K562 (cell line): Measurements from ENCODE around the gene ITPRID2. TPM values are rescaled to one million over a fixed set of nuclear protein-coding genes. Genes with fewer than 3 reads are reported as not detected.

Experiments
- KAT2B ChIP-seq: IDR thresholded peaks from one replicate; pipeline ENCODE4 v1.6.1; 2012; ENCODE audit warnings: low read depth, mild to moderate bottlenecking, control low read depth, inconsistent platforms, low read length, moderate library complexity
- SOX6 ChIP-seq: fragments of 450-650 bp; IDR thresholded peaks from 2 replicates; pipeline ENCODE4 v1.6.1; 2014; ENCODE audit warnings: mild to moderate bottlenecking
- TBL1XR1 ChIP-seq, 2 experiments: IDR thresholded peaks; 2 replicates each; pipeline ENCODE4 v1.6.1; 2012; ENCODE audit warnings: improper control_type of control experiment in 2 of 2, low read length in 2 of 2, mild to moderate bottlenecking in 1 of 2
- TSC22D4 ChIP-seq: fragments of 450-650 bp; IDR thresholded peaks from 2 replicates; pipeline ENCODE4 v1.6.1; 2016; ENCODE audit warnings: missing genetic modification characterization, missing biosample characterization, control low read depth
- ZBTB1 ChIP-seq: sonication (generic); formaldehyde crosslinking; IDR thresholded peaks from 2 replicates; pipeline ENCODE4 v1.8.1; 2023; ENCODE audit warnings: missing genetic modification reagents, low read depth, mild to moderate bottlenecking, borderline replicate concordance
- ZNF143 ChIP-seq: sonication (generic); formaldehyde crosslinking; IDR thresholded peaks from 2 replicates; pipeline ENCODE4 v1.9.0; 2022; ENCODE audit warnings: mild to moderate bottlenecking, missing genetic modification reagents
- ZNF445 ChIP-seq: fragments of 250-450 bp; sonication (Bioruptor Pico); IDR thresholded peaks from 2 replicates; pipeline ENCODE4 v1.4.0; 2020; ENCODE audit warnings: low read depth, mild to moderate bottlenecking, moderate library complexity
- polyA plus RNA-seq, 8 experiments: library from polyadenylated mRNA; depleted of rRNA in 4 of 8; stranded (reverse) in 5 of 8; unstranded in 3 of 8; fragments of >200 nt; fragmentation: Nextera tagmentation in 2 of 8; fragmentation: Illumina TruSeq in 1 of 8; extraction: Ambion mirVana in 2 of 8; extraction: Trizol in 1 of 8; gene quantifications; 2 replicates each; pipeline versions ENCODE4 v1.2.1 to v1.2.3, GENCODE V29; 2011 to 2014; ENCODE audit warnings: inconsistent platforms in 1 of 8, missing spikeins in 1 of 8
- total RNA-seq, 7 experiments: library from RNA; depleted of rRNA in 6 of 7; stranded (reverse); fragments of >200 nt in 6 of 7; fragmentation: Illumina TruSeq in 2 of 7; extraction: Trizol in 2 of 7; gene quantifications; 2 replicates each; pipeline versions ENCODE4 v1.2.1 to v1.2.3, GENCODE V29; 2011 to 2021; ENCODE audit warnings: low replicate concordance in 1 of 7
- TF ChIP-seq, protein P1 (sequence below): sonication (generic); formaldehyde crosslinking; IDR thresholded peaks from 2 replicates; pipeline ENCODE4 v1.8.0; 2022; ENCODE audit warnings: mild to moderate bottlenecking, low read depth, missing genetic modification reagents
- TF ChIP-seq, protein P2 (sequence below): fragments of 250-450 bp; sonication (Bioruptor Pico); IDR thresholded peaks from 2 replicates; pipeline ENCODE4 v1.4.0; 2020; ENCODE audit warnings: mild to moderate bottlenecking, moderate library complexity
- TF ChIP-seq, protein P3 (sequence below): fragments of 200-600 bp; sonication (generic); IDR thresholded peaks from one replicate; pipeline ENCODE4 v1.6.1; 2012; ENCODE audit warnings: mild to moderate bottlenecking, low read depth, low read length, inconsistent platforms
- TF ChIP-seq, protein P4 (sequence below): fragments of 450-650 bp; IDR thresholded peaks from 2 replicates; pipeline ENCODE4 v1.6.1; 2016; ENCODE audit warnings: missing biosample characterization, missing genetic modification characterization

The ITPRID2 gene
- total and polyA plus RNA-seq, 9 of the 15 experiments (the other 6 are each of a cell fraction or from before 2014, with no cell fraction given): 18.5 to 77.8 (median 52.0) TPM

DNA sequence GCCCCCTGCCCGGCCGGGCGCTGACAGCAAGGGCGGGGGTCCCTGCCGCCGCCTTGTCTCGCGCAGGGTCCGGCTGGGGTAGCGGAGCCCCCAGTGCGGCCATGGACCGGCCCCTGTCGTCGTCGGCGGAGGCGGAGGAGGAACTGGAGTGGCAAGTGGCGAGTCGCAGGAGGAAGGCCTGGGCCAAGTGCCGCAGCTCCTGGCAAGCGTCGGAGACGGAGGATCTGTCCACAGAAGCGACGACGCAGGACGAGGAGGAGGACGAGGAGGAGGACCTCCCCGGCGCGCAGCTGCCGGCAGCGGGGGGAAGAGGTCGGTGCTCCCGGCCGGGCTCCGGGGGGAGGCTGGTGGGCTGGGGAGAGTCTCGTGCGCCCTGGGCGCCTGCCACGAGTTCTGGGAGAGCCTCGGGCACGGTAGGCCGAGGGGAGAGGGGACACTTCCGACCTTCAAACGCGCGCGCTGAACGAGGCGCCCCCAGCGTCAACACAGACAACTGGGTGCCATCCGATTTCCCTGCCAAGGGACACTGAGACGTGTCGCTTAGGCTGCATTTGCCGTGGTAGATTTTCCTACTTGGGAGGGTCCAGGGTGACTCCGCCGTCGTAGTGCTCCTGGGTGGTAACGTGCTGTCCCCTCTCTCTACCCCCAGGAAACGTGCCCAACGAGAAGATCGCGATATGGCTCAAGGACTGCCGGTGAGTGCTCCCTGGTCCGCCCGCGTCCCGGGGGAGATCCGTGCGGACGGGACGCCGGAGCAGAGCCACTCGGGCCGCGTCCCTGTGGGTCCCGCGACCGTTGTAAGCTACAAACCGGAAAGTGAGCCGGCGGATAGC lies 652 bp downstream of the ITPRID2 start (continued):
- TF ChIP-seq, protein P1, sequence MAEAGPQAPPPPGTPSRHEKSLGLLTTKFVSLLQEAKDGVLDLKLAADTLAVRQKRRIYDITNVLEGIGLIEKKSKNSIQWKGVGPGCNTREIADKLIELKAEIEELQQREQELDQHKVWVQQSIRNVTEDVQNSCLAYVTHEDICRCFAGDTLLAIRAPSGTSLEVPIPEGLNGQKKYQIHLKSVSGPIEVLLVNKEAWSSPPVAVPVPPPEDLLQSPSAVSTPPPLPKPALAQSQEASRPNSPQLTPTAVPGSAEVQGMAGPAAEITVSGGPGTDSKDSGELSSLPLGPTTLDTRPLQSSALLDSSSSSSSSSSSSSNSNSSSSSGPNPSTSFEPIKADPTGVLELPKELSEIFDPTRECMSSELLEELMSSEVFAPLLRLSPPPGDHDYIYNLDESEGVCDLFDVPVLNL (CRISPR knock-in tag): peak; percentile 58; the same call in 1 of the 2 replicates
- TF ChIP-seq SOX6: no peak
- TF ChIP-seq ZNF143 (CRISPR knock-in tag): no peak
- TF ChIP-seq, protein P2, sequence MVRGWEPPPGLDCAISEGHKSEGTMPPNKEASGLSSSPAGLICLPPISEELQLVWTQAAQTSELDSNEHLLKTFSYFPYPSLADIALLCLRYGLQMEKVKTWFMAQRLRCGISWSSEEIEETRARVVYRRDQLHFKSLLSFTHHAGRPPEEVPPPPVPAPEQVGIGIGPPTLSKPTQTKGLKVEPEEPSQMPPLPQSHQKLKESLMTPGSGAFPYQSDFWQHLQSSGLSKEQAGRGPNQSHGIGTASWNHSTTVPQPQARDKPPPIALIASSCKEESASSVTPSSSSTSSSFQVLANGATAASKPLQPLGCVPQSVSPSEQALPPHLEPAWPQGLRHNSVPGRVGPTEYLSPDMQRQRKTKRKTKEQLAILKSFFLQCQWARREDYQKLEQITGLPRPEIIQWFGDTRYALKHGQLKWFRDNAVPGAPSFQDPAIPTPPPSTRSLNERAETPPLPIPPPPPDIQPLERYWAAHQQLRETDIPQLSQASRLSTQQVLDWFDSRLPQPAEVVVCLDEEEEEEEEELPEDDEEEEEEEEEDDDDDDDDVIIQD: no peak
- TF ChIP-seq, protein P3, sequence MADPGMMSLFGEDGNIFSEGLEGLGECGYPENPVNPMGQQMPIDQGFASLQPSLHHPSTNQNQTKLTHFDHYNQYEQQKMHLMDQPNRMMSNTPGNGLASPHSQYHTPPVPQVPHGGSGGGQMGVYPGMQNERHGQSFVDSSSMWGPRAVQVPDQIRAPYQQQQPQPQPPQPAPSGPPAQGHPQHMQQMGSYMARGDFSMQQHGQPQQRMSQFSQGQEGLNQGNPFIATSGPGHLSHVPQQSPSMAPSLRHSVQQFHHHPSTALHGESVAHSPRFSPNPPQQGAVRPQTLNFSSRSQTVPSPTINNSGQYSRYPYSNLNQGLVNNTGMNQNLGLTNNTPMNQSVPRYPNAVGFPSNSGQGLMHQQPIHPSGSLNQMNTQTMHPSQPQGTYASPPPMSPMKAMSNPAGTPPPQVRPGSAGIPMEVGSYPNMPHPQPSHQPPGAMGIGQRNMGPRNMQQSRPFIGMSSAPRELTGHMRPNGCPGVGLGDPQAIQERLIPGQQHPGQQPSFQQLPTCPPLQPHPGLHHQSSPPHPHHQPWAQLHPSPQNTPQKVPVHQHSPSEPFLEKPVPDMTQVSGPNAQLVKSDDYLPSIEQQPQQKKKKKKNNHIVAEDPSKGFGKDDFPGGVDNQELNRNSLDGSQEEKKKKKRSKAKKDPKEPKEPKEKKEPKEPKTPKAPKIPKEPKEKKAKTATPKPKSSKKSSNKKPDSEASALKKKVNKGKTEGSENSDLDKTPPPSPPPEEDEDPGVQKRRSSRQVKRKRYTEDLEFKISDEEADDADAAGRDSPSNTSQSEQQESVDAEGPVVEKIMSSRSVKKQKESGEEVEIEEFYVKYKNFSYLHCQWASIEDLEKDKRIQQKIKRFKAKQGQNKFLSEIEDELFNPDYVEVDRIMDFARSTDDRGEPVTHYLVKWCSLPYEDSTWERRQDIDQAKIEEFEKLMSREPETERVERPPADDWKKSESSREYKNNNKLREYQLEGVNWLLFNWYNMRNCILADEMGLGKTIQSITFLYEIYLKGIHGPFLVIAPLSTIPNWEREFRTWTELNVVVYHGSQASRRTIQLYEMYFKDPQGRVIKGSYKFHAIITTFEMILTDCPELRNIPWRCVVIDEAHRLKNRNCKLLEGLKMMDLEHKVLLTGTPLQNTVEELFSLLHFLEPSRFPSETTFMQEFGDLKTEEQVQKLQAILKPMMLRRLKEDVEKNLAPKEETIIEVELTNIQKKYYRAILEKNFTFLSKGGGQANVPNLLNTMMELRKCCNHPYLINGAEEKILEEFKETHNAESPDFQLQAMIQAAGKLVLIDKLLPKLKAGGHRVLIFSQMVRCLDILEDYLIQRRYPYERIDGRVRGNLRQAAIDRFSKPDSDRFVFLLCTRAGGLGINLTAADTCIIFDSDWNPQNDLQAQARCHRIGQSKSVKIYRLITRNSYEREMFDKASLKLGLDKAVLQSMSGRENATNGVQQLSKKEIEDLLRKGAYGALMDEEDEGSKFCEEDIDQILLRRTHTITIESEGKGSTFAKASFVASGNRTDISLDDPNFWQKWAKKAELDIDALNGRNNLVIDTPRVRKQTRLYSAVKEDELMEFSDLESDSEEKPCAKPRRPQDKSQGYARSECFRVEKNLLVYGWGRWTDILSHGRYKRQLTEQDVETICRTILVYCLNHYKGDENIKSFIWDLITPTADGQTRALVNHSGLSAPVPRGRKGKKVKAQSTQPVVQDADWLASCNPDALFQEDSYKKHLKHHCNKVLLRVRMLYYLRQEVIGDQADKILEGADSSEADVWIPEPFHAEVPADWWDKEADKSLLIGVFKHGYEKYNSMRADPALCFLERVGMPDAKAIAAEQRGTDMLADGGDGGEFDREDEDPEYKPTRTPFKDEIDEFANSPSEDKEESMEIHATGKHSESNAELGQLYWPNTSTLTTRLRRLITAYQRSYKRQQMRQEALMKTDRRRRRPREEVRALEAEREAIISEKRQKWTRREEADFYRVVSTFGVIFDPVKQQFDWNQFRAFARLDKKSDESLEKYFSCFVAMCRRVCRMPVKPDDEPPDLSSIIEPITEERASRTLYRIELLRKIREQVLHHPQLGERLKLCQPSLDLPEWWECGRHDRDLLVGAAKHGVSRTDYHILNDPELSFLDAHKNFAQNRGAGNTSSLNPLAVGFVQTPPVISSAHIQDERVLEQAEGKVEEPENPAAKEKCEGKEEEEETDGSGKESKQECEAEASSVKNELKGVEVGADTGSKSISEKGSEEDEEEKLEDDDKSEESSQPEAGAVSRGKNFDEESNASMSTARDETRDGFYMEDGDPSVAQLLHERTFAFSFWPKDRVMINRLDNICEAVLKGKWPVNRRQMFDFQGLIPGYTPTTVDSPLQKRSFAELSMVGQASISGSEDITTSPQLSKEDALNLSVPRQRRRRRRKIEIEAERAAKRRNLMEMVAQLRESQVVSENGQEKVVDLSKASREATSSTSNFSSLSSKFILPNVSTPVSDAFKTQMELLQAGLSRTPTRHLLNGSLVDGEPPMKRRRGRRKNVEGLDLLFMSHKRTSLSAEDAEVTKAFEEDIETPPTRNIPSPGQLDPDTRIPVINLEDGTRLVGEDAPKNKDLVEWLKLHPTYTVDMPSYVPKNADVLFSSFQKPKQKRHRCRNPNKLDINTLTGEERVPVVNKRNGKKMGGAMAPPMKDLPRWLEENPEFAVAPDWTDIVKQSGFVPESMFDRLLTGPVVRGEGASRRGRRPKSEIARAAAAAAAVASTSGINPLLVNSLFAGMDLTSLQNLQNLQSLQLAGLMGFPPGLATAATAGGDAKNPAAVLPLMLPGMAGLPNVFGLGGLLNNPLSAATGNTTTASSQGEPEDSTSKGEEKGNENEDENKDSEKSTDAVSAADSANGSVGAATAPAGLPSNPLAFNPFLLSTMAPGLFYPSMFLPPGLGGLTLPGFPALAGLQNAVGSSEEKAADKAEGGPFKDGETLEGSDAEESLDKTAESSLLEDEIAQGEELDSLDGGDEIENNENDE: no peak
- TF ChIP-seq, protein P4, sequence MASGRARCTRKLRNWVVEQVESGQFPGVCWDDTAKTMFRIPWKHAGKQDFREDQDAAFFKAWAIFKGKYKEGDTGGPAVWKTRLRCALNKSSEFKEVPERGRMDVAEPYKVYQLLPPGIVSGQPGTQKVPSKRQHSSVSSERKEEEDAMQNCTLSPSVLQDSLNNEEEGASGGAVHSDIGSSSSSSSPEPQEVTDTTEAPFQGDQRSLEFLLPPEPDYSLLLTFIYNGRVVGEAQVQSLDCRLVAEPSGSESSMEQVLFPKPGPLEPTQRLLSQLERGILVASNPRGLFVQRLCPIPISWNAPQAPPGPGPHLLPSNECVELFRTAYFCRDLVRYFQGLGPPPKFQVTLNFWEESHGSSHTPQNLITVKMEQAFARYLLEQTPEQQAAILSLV: no peak
- TF ChIP-seq TBL1XR1 (IDR thresholded peaks at IDR 0.05; ENCODE audit: low read length in 2 of 2): no peak
- TF ChIP-seq KAT2B: no peak
- peak; percentile 54; the same call in 1 of the 2 replicates for TF ChIP-seq ZBTB1 (CRISPR knock-in tag)
- TF ChIP-seq ZNF445 (CRISPR knock-in tag): no peak
- TF ChIP-seq TSC22D4: no peak
